ENCODE results near the gene C12orf54.
"Not testable (repeated sequence)": the region's sequence is repeated elsewhere in the genome, so short reads cannot be mapped to it uniquely, and the experiment has no call there.

Gene C12orf54

DNA sequence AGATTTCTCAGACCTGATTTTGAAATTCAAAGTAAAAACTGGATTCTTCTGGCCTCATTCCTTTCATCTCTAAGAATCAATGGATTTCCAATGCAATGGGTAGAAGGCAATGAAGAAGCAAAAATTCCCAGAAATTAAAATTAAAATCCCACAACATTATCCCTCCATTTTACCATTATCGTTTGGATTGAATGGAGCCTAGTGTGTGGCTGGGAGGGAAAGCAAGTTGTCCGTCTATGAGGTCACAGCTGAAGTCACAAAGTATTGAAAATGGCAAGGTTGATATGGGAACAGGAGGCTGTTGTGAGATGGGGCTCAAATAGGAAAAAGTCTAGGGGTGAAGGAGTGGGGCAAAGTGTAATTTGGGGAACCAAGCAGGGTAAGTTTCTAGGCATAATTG is at the start of gene C12orf54:
Gene C12orf54 (plus strand): TSS at position 301 of the 400 bp plus-strand sequence. CDS start 799 bp downstream, outside the sequence.
- TF ChIP-seq, protein P1, sequence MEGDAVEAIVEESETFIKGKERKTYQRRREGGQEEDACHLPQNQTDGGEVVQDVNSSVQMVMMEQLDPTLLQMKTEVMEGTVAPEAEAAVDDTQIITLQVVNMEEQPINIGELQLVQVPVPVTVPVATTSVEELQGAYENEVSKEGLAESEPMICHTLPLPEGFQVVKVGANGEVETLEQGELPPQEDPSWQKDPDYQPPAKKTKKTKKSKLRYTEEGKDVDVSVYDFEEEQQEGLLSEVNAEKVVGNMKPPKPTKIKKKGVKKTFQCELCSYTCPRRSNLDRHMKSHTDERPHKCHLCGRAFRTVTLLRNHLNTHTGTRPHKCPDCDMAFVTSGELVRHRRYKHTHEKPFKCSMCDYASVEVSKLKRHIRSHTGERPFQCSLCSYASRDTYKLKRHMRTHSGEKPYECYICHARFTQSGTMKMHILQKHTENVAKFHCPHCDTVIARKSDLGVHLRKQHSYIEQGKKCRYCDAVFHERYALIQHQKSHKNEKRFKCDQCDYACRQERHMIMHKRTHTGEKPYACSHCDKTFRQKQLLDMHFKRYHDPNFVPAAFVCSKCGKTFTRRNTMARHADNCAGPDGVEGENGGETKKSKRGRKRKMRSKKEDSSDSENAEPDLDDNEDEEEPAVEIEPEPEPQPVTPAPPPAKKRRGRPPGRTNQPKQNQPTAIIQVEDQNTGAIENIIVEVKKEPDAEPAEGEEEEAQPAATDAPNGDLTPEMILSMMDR (IDR thresholded peaks at IDR 0.05; ENCODE audit: low read depth, low read length), result no peak
- DNase-seq (ENCODE audit: extremely low read depth, low read depth), result no peak

DNA sequence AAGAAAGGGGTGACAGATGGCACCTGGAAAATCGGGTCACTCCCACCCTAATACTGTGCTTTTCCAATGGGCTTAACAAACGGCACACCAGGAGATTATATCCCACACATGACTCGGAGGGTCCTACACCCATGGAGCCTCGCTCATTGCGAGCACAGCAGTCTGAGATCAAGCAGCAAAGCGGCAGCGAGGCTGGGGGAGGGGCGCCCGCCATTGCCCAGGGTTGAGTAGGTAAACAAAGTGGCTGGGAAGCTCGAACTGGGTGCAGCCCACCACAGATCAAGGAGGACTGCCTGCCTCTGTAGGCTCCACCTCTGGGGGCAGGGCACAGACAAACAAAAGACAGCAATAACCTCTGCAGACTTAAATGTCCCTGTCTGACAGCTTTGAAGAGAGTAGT is 48.3 kb upstream of the C12orf54 start:
- DNase-seq (ENCODE audit: extremely low read depth, low read depth), result not testable (repeated sequence)

DNA sequence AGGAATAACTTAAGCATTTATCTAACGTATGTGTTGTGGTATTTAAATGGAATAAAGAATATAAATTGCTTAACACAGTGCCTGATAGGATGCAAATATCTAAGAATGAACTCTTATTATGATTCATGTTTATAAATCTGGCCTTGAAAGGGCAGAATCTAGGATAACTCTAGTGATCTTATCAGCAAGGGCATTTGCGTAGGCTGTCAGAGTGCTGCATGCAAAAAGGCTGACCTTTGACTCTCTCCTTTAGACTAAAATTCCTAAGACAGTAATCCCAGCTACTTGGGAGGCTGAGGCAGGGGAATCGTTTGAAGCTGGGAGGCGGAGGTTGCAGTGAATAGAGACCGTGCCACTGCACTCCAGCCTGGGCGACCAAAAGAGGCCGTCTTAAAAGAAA is 41.2 kb upstream of the C12orf54 start:
- DNase-seq (ENCODE audit: extremely low read depth, low read depth), result no peak
- TF ChIP-seq, protein P1 (IDR thresholded peaks at IDR 0.05; ENCODE audit: low read depth, low read length), result no peak

DNA sequence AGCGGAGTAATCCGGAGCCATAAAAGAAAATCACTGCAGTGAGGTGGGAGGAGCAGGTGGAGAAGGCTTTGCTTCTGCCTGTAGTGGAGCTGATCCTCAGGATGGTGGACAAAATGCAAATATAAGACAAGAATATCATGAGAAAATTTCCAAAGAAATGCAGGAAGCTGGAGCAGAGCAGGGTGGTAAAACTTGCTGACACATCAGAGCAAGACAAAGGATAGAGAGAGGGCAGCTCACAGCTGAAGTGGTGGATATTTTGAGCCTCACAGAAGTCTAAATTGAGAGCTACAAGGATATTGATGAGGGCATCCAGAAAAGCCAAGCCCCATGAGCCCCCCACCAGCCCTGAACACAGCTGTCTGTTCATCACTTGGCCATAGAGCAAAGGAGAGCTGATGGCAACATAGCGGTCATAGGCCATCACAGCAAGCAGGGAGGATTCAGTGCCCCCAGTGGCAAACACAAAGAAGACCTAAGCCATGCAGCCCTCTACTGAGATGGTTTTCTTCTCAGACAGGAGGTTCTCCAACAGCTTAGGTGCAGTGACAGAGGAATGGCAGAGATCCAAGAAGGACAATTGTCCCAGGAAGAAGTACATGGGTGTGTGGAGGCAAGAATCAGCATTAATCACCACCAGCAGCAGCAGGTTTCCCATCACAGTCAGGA is 40.0 kb upstream of the C12orf54 start:
- DNase-seq (ENCODE audit: extremely low read depth, low read depth), result no peak
- TF ChIP-seq, protein P1 (IDR thresholded peaks at IDR 0.05; ENCODE audit: low read depth, low read length), result no peak

DNA sequence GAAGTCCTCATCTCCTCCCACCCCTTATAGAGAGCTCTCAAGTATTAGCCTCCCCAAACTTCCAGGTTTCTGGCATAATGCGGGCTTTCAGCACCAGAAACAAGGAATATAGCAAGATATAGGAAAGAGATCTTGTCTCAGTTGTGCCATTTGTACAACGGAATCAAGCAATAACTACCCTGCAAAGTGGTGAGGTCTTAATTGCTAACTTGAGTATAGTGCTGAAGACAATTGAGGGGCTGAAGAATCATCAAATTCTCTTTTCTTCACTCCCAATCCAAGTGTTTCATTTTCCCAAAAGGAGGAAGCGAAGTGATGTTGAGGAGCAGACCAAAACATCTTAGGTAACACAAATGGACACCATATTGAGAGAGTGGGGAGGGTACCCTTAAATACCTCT is 36.8 kb upstream of the C12orf54 start:
- no peak for DNase-seq (ENCODE audit: extremely low read depth, low read depth)
- TF ChIP-seq, protein P1 (IDR thresholded peaks at IDR 0.05; ENCODE audit: low read depth, low read length), result no peak

DNA sequence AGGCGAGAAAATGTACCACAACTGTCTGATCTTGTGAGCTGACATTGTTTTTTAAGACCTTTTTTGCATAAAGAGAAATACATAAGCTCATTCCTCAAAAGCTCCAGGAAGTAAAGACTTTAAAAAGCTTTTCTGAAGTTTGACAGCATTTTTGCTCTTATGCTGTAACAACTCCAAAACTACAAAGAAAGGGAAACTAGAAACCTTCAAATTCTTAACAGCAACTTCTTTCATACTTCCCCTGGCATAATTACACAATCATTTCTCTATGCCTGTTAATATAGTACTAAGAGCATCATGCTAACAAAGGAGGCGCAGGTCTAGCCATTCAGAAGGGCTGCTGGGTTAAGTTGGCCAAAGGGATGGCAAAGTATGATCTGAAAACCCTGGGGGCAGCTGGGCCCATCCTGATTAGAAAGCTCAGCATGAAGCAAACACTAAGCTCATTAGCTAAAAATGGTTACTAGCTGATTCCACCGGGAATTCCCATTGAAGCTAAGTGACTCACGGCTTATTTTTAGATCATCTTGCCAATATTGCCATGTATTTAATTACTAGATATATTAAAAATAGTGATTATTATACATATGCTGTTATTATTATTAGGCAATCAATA is 36.0 kb upstream of the C12orf54 start:
- TF ChIP-seq, protein P1 (IDR thresholded peaks at IDR 0.05; ENCODE audit: low read depth, low read length), result no peak
- DNase-seq (ENCODE audit: extremely low read depth, low read depth), result no peak

DNA sequence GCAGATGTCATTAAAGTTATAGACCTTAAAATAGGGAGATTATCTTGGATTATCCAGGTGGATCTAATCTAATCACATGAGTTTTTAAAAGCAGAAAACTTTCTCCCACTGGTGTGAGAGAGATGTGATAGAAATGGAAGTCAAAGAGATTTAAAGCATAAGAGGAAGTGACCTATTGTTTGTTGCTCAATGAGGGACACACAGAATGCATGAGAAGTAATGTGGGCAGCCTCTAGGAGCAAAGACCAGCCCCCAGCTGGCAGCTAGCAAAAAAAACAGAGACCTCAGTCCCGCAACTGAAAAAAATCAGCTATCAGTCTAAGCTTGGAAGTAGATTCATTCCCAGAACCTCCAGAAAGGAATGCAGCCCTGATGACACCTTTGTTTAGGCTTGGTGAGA is 34.5 kb upstream of the C12orf54 start:
- TF ChIP-seq, protein P1 (IDR thresholded peaks at IDR 0.05; ENCODE audit: low read depth, low read length), result no peak
- DNase-seq (ENCODE audit: extremely low read depth, low read depth), result no peak

DNA sequence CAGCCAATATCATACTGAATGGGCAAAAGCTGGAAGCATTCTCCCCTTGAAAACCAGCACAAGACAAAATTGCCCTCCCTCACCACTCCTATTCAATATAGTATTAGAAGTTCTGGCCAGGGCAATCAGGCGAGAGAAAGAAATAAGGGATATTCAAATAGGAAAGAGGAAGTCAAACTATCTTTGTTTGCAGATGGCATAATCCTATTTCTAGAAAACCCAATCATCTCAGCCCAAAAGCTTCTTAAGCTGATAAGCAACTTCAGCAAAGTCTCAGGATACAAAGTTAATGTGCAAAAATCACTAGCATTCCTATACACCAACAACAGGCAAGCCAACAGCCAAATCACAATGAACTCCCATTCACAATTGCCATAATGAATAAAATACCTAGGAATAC is 30.9 kb upstream of the C12orf54 start:
- no peak for DNase-seq (ENCODE audit: extremely low read depth, low read depth)
- TF ChIP-seq, protein P1 (IDR thresholded peaks at IDR 0.05; ENCODE audit: low read depth, low read length), result no peak

DNA sequence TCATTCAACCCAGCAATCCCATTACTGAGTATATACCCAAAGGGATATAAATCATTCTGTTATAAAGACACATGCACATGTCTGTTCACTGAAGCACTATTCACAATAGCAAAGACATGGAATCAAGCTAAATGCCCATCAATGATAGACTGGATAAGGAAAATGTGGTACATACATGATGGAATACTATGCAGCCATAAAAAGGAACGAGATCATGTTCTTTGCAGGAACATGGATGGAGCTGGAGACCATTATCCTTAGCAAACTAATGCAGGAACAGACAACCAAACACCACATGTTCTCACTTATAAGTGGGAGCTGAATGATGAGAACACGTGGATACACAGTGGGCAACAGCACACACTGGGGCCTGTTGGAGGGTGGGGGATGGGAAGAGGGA is 29.3 kb upstream of the C12orf54 start:
- not testable (repeated sequence) for DNase-seq (ENCODE audit: extremely low read depth, low read depth)
